Naive thymus-derived CD4-positive, alpha-beta T cell (primary cell): ENCODE data around the gene CSRNP2. TPM values are rescaled to one million over a fixed set of nuclear protein-coding genes. Genes with fewer than 3 reads are reported as not detected.

Experiments used
- ATAC-seq: fragments of 150-1000 bp; cut with Tn5 transposase; 2 replicates; pipeline ENCODE4 v1.10.0; 2021; ENCODE audit warnings: mild to moderate bottlenecking, moderate library complexity
- CTCF ChIA-PET: fragments of 350-600 bp; sonication (Branson Sonifier 250); formaldehyde crosslinking; loops from one replicate; lab custom pipeline; 2021; ENCODE audit warnings: antibody characterized with exemption; lab: Charles Lee
- POLR2A ChIA-PET: fragments of 350-600 bp; sonication (Branson Sonifier 250); formaldehyde crosslinking; loops from one replicate; lab custom pipeline; 2021; ENCODE audit warnings: antibody characterized with exemption, inconsistent platforms; lab: Charles Lee
- DNase-seq, 9 donors: peaks; one replicate each; pipeline versions ENCODE4 v3.0.0 to v3.0.0-alpha.2; 2020 to 2022; ENCODE audit warnings: mixed read lengths in 1 of 9
- H3K27ac ChIP-seq: one replicate; pipeline ENCODE4 v1.7.0; 2013; ENCODE audit warnings: mild to moderate bottlenecking, low read depth, low read length, moderate library complexity
- H3K27me3 ChIP-seq, 2 donors: one replicate each; pipeline ENCODE4 v1.7.0; 2013; ENCODE audit warnings: low read length in 2 of 2, mild to moderate bottlenecking in 2 of 2, moderate library complexity in 2 of 2; ENCODE audit not compliant: control insufficient read depth in 2 of 2, insufficient read depth in 2 of 2
- H3K36me3 ChIP-seq, 3 experiments: 1 replicate in 2 of 3; 2 replicates in 1 of 3; pipeline ENCODE4 v1.7.0; 2013; ENCODE audit warnings: low read length in 3 of 3, mild to moderate bottlenecking in 3 of 3, moderate library complexity in 1 of 3; ENCODE audit not compliant: insufficient read depth in 3 of 3, control insufficient read depth in 2 of 3
- H3K4me1 ChIP-seq, 2 donors: one replicate each; pipeline ENCODE4 v1.7.0; 2013; ENCODE audit warnings: low read length in 2 of 2, mild to moderate bottlenecking in 2 of 2, moderate library complexity in 1 of 2; ENCODE audit not compliant: control insufficient read depth in 2 of 2, insufficient read depth in 2 of 2
- H3K4me3 ChIP-seq: 2 replicates; pipeline ENCODE4 v1.7.0; 2013; ENCODE audit warnings: mild to moderate bottlenecking, low read length
- H3K9me3 ChIP-seq, 3 experiments: 1 replicate in 2 of 3; 2 replicates in 1 of 3; pipeline ENCODE4 v1.7.0; 2013; ENCODE audit warnings: low read length in 3 of 3; ENCODE audit not compliant: control insufficient read depth in 2 of 3
- H3K27ac Mint-ChIP-seq, 9 donors: one replicate each; pipeline ENCODE4 v1.8.0; 2020 to 2022; ENCODE audit warnings: mixed read lengths in 9 of 9, mild to moderate bottlenecking in 8 of 9, moderate library complexity in 5 of 9, inconsistent platforms in 2 of 9
- H3K27me3 Mint-ChIP-seq, 5 donors: one replicate each; pipeline ENCODE4 v1.8.0; 2021 to 2022; ENCODE audit warnings: mixed read lengths in 5 of 5, mild to moderate bottlenecking in 1 of 5
- H3K36me3 Mint-ChIP-seq, 5 donors: one replicate each; pipeline ENCODE4 v1.8.0; 2020 to 2022; ENCODE audit warnings: mixed read lengths in 5 of 5, mild to moderate bottlenecking in 3 of 5, inconsistent platforms in 1 of 5
- H3K4me1 Mint-ChIP-seq, 7 donors: one replicate each; pipeline ENCODE4 v1.8.0; 2020 to 2022; ENCODE audit warnings: mixed read lengths in 7 of 7, mild to moderate bottlenecking in 3 of 7, inconsistent platforms in 1 of 7
- H3K4me3 Mint-ChIP-seq, 10 donors: one replicate each; pipeline ENCODE4 v1.8.0; 2020 to 2022; ENCODE audit warnings: mild to moderate bottlenecking in 10 of 10, mixed read lengths in 10 of 10, moderate library complexity in 6 of 10, inconsistent platforms in 2 of 10
- H3K9me3 Mint-ChIP-seq, 11 donors: one replicate each; pipeline ENCODE4 v1.8.0; 2020 to 2022; ENCODE audit warnings: mixed read lengths in 11 of 11, mild to moderate bottlenecking in 4 of 11, inconsistent platforms in 1 of 11, moderate library complexity in 1 of 11
- intact Hi-C, 2 donors: fragments of 100-400 bp; cut with micrococcal nuclease; formaldehyde crosslinking; loops; one replicate each; pipeline ENCODE4 v1.15.1; 2023
- polyA plus RNA-seq, 2 donors: library from polyadenylated mRNA; unstranded; fragments of 300-500 nt; fragmentation: Illumina TruSeq; gene quantifications; one replicate each; pipeline ENCODE4 v1.2.3, GENCODE V29; 2021
- total RNA-seq, 6 experiments: library from RNA in 5 of 6; stranded (reverse) in 5 of 6; gene quantifications; 1 replicate in 5 of 6; 2 replicates in 1 of 6; pipeline ENCODE4 v1.2.3 and lab custom pipeline; 2021 to 2026

CSRNP2 gene
- total RNA-seq (10 to 100 TPM; 20.0 to 38.7 (median 23.4) TPM), polyA plus RNA-seq (1 to 10 TPM; 2.7 to 6.9 TPM), total RNA-seq (lab: John Stamatoyannopoulos, UW) (35.7 reads per million, percentile 64 among the genes with 10 or more reads in this experiment)

DNA sequence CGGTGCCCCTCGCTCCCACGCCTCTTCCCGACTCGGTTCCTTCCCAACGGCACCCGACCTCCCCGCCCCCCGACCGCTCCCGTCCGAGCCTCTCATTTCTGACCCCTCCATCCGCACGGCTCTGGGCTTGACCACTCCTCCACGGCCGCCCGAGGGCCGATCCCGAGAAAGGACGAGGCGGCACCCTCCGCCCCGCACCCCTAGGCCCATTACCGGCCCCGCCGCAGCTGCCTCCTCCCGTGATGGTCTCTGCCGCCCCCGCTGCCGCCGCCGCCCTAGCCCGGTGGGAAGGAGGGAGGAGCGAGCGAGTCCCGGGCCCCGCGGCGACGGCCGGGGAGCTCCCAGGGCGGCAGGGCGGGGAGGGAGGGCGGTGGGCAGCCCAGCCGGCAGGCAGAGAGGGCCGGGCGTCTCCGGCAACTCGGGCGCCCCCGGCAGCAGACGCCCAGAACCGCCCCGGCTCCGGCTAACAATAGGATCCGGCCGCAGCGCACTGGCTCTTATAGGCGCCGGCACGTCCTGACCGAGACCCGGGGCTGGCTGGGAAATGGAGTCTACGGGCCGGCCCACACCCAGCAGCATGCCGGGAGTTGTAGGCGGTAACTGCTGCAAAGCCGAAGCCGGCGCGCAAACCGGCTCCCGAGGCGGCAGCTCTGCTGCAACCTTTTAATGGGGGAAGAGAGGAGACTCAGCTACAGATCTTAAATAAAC is at the start of gene CSRNP2:
TSS of gene CSRNP2 (minus strand) at position 471 of the 708 bp plus-strand sequence. CDS start 7,035 bp downstream, outside the sequence.
- ChIA-PET CTCF (no interaction called here), POLR2A (interaction anchor here (0.7 to 4.5 kb wide), 20 partner anchors 9 to 1407 kb away, joined by 3 to 29 read pairs (median 4); partner anchors contain the start of genes ATF1, DAZAP2, LETMD1 and POU6F1)
- intact Hi-C loops: loop anchor here (1.0 to 5.0 kb wide), 10 partner anchors 35 to 1924 kb away; partner anchors contain the start of genes ATF1 (in 2 of the 2), DAZAP2 (in 2 of the 2), LETMD1 (in 2 of the 2) and SLC11A2 (in 2 of the 2)
- no peaks in the 10 kb centered on the region for H3K9me3 ChIP-seq
- H3K4me3 ChIP-seq: peak within 1 kb of the TSS; percentile 78
- H3K27ac ChIP-seq: peak within 1 kb of the TSS; percentile 97
- peak within 1 kb of the TSS; percentile 89 to 100 (median 96) for H3K4me3 Mint-ChIP-seq
- peaks cover 0 to 23% (median 6%) of the 10 kb centered on the region in 5 donors for H3K36me3 Mint-ChIP-seq
- DNase-seq (peak; percentile 90 to 95 (median 94)), ATAC-seq (peak; percentile 100)
- no peaks in the 10 kb centered on the region for H3K27me3 Mint-ChIP-seq
- H3K4me1 Mint-ChIP-seq: peaks cover 22 to 46% (median 43%) of the 10 kb centered on the region in 7 donors
- H3K27ac Mint-ChIP-seq: peak within 1 kb of the TSS; percentile 89 to 98 (median 93)
- peaks cover 7% of the 10 kb centered on the region in 2 donors for H3K4me1 ChIP-seq
- H3K9me3 Mint-ChIP-seq: peaks cover 0 to 3% (median 0%) of the 10 kb centered on the region in 11 donors
- no peaks in the 10 kb centered on the region for H3K27me3 ChIP-seq
- H3K36me3 ChIP-seq: peaks cover 0 to 5% (median 0%) of the 10 kb centered on the region in 3 experiments

DNA sequence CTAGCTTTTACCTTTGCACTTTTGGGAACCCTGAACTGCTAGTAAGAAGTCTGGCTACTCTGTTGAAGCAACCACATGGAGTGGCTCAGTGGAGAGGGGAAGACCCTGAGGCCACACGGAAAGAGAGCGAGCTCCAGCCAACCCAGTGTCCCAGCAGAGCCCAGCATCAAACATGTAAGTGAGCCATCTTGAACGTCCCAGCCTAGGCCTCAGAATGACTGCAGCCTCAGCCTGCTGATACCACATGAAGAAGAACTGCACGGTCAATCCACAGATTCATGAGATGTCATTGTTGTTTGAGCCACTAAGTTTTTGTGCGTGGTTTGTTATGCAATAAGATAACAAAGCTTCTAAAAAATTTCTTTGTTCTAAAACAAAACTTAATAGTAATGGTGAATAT is 49.3 kb upstream of the CSRNP2 start:
- peaks cover 0 to 1% (median 0%) of the 10 kb centered on the region in 11 donors for H3K9me3 Mint-ChIP-seq
- no peaks in the 10 kb centered on the region for H3K27me3 ChIP-seq
- H3K27me3 Mint-ChIP-seq: no peaks in the 10 kb centered on the region
- no peak overlapping the region for H3K4me3 ChIP-seq
- no peak for ATAC-seq
- peaks cover 0 to 10% (median 0%) of the 10 kb centered on the region in 7 donors for H3K4me1 Mint-ChIP-seq
- no peak overlapping the region for H3K27ac ChIP-seq
- CTCF ChIA-PET: no interaction called here
- peaks cover 0 to under 1% (median 0%) of the 10 kb centered on the region in 3 experiments for H3K36me3 ChIP-seq
- intact Hi-C loops: no loop called here
- no peak overlapping the region for H3K4me3 Mint-ChIP-seq
- H3K36me3 Mint-ChIP-seq: peaks cover 0 to 4% (median 3%) of the 10 kb centered on the region in 5 donors
- DNase-seq: no peak
- POLR2A ChIA-PET: interaction anchor here (0.6 kb wide), 1 partner anchor 108 kb away, joined by 3 read pairs; no protein-coding TSS in a partner anchor
- H3K9me3 ChIP-seq: no peaks in the 10 kb centered on the region
- no peaks in the 10 kb centered on the region for H3K4me1 ChIP-seq
- peak overlapping the region in 2 of 9 donors; percentile 45 to 65 for H3K27ac Mint-ChIP-seq

- no peak overlapping the region for H3K4me3 ChIP-seq
- H3K27ac ChIP-seq: no peak overlapping the region
- Mint-ChIP-seq H3K4me1 (peaks cover 0 to 15% (median 5%) of the 10 kb centered on the region in 7 donors), H3K4me3 (no peak overlapping the region), H3K27me3 (no peaks in the 10 kb centered on the region), H3K27ac (peak overlapping the region in 4 of 9 donors; percentile 6 to 53 (median 14)), H3K9me3 (peaks cover 0 to 1% (median 0%) of the 10 kb centered on the region in 11 donors), H3K36me3 (peaks cover 0 to 4% (median 3%) of the 10 kb centered on the region in 5 donors)
- ChIA-PET CTCF (interaction anchor here (0.7 kb wide), 1 partner anchor 147 kb away, joined by 3 read pairs; no protein-coding TSS in a partner anchor), POLR2A (interaction anchor here (0.7 kb wide), 1 partner anchor 56 kb away, joined by 3 read pairs; no protein-coding TSS in a partner anchor)
- H3K27me3 ChIP-seq: no peaks in the 10 kb centered on the region
- no peaks in the 10 kb centered on the region for H3K4me1 ChIP-seq
- no peak for DNase-seq
- intact Hi-C loops: no loop called here
- ATAC-seq: no peak
- H3K9me3 ChIP-seq: no peaks in the 10 kb centered on the region
- no peaks in the 10 kb centered on the region for H3K36me3 ChIP-seq
Observed at GRCh38 chr12:51131745-51132521, 48.5 kb upstream of the CSRNP2 start.

- Mint-ChIP-seq H3K4me1 (peaks cover 0 to 23% (median 7%) of the 10 kb centered on the region in 7 donors), H3K36me3 (peaks cover 6 to 17% (median 10%) of the 10 kb centered on the region in 5 donors), H3K27me3 (no peaks in the 10 kb centered on the region), H3K27ac (peak overlapping the region in 1 of 9 donors; percentile 70), H3K4me3 (no peak overlapping the region), H3K9me3 (peaks cover 0 to 1% (median 0%) of the 10 kb centered on the region in 11 donors)
- intact Hi-C loops: loop anchor here in 1 of 2 donors (5.0 kb wide), 1 partner anchor 43 kb away; the partner anchor contains the start of gene TFCP2
- H3K36me3 ChIP-seq: peaks cover 0 to 8% (median 0%) of the 10 kb centered on the region in 3 experiments
- H3K27me3 ChIP-seq: no peaks in the 10 kb centered on the region
- DNase-seq: no peak
- no peaks in the 10 kb centered on the region for H3K4me1 ChIP-seq
- POLR2A ChIA-PET: no interaction called here
- no peak overlapping the region for H3K4me3 ChIP-seq
- H3K9me3 ChIP-seq: no peaks in the 10 kb centered on the region
- ATAC-seq: no peak
- H3K27ac ChIP-seq: no peak overlapping the region
- CTCF ChIA-PET: no interaction called here
Observed at GRCh38 chr12:51128919-51129318, 45.5 kb upstream of the CSRNP2 start.

DNA sequence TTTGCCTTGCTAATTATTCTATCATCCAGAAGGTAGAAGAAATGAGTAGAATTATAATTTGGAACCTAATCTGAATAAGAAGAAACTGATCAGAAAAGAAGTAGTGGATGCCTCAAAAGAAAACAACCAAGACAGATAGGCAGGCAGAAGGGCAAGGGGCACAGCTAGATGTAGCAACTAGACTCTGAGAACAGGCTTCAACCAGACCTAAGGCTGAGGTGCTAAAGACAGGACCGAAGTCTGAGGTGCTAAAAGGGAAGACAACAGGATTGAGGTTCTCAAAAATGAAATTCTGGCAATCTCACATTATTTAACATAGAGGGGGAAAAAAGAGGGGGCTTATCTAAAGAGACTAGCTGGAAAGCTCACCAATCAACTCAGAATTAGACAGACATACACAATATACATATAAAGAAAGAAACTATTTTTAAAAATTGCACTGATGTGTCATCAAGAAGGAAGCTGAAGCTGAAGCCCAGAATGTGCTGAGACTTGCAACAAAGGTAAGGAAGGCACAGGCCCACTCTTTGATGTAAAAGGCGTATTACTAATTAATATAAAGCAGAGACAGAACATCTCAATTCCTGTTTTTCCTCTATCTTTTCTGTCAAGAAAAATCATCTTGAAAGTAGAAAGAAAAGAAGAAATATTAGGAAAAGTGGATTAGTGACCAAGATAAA is 43.8 kb upstream of the CSRNP2 start:
- Histone ChIP-seq H3K36me3 (peaks cover 0 to 8% (median 0%) of the 10 kb centered on the region in 3 experiments), H3K27ac (no peak overlapping the region), H3K4me3 (no peak overlapping the region), H3K9me3 (no peaks in the 10 kb centered on the region), H3K4me1 (no peaks in the 10 kb centered on the region), H3K27me3 (no peaks in the 10 kb centered on the region)
- H3K4me1 Mint-ChIP-seq: peaks cover 0 to 23% (median 7%) of the 10 kb centered on the region in 7 donors
- intact Hi-C loops: loop anchor here in 1 of 2 donors (5.0 kb wide), 1 partner anchor 45 kb away; the partner anchor contains the start of gene TFCP2
- ChIA-PET CTCF (no interaction called here), POLR2A (no interaction called here)
- H3K9me3 Mint-ChIP-seq: peaks cover 0 to 1% (median 0%) of the 10 kb centered on the region in 11 donors
- peaks cover 4 to 20% (median 9%) of the 10 kb centered on the region in 5 donors for H3K36me3 Mint-ChIP-seq
- DNase-seq (no peak), ATAC-seq (no peak)
- H3K27me3 Mint-ChIP-seq: no peaks in the 10 kb centered on the region
- H3K4me3 Mint-ChIP-seq: no peak overlapping the region
- peak overlapping the region in 4 of 9 donors; percentile 20 to 80 (median 54) for H3K27ac Mint-ChIP-seq
